Stimulated activated CD8-positive, alpha-beta memory T cell treated with anti-CD3 and anti-CD28 coated beads, Interleukin-7, amount 100 ng/mL, for 48 hours (primary cell): ENCODE data around the gene ABCA10.
"Not testable (repeated sequence)": the region's sequence is repeated elsewhere in the genome, so short reads cannot be mapped to it uniquely, and the experiment has no call there.

ENCODE experiments used
- DNase-seq, 2 donors: peaks; one replicate each; pipeline ENCODE4 v3.0.0-alpha.2; 2020; ENCODE audit warnings: low read depth in 1 of 2; ENCODE audit errors: extremely low read depth in 1 of 2

ABCA10 gene

GRCh38 chr17:69228018-69228417 is 606 bp downstream of the ABCA10 start:
- no peak for DNase-seq

GRCh38 chr17:69227541-69227940 is 1.1 kb downstream of the ABCA10 start:
- no peak for DNase-seq

GRCh38 chr17:69223809-69224208 is 4.8 kb downstream of the ABCA10 start:
- no peak for DNase-seq

GRCh38 chr17:69222707-69223258 is 5.8 kb downstream of the ABCA10 start:
- no peak for DNase-seq

GRCh38 chr17:69220098-69220497 is 8.5 kb downstream of the ABCA10 start:
- DNase-seq, result no peak

- DNase-seq, result no peak
These were observed 9.6 kb downstream of the ABCA10 start for GRCh38 chr17:69218986-69219385.

GRCh38 chr17:69213059-69213813 is 15.4 kb downstream of the ABCA10 start:
- DNase-seq, result no peak

- DNase-seq, result no peak
These were observed 20.0 kb downstream of the ABCA10 start for GRCh38 chr17:69208640-69209039.

- no peak for DNase-seq
These were observed 21.5 kb downstream of the ABCA10 start for GRCh38 chr17:69207151-69207550.

- DNase-seq, result no peak
These were observed 30.4 kb downstream of the ABCA10 start for GRCh38 chr17:69198238-69198637.

- DNase-seq, result not testable (repeated sequence)
These were observed 32.4 kb downstream of the ABCA10 start for GRCh38 chr17:69196105-69196653.

GRCh38 chr17:69192754-69193153 is 35.9 kb downstream of the ABCA10 start:
- DNase-seq, result no peak

- DNase-seq, result no peak
These were observed 39.8 kb downstream of the ABCA10 start for GRCh38 chr17:69188796-69189195.

- no peak for DNase-seq
These were observed 40.6 kb downstream of the ABCA10 start for GRCh38 chr17:69188064-69188463.

GRCh38 chr17:69187294-69187693 is 41.3 kb downstream of the ABCA10 start:
- DNase-seq, result no peak

GRCh38 chr17:69179227-69179952 is 49.2 kb downstream of the ABCA10 start:
- no peak for DNase-seq

GRCh38 chr17:69176457-69176795 is 52.2 kb downstream of the ABCA10 start:
- DNase-seq, result no peak

- no peak for DNase-seq
These were observed 52.8 kb downstream of the ABCA10 start for GRCh38 chr17:69175625-69176456.

GRCh38 chr17:69175262-69175624 is 53.4 kb downstream of the ABCA10 start:
- DNase-seq, result no peak

- no peak for DNase-seq
These were observed 55.5 kb downstream of the ABCA10 start for GRCh38 chr17:69173118-69173517.

- no peak for DNase-seq
These were observed 58.2 kb downstream of the ABCA10 start for GRCh38 chr17:69170377-69170776.
